OCI-LY7 (cell line): ENCODE data around the gene SHC1.

ENCODE experiments used
- EZH2phosphoT487 ChIP-seq: fragments of 200-600 bp; sonication (generic); IDR thresholded peaks from 2 replicates; pipeline ENCODE4 v1.6.1; 2018; ENCODE audit warnings: low read depth, borderline replicate concordance, mild to moderate bottlenecking, mixed run types, antibody characterized with exemption, low read length, moderate library complexity, mixed read lengths
- TF ChIP-seq, protein P1 (sequence below): fragments of 200-600 bp; sonication (generic); conservative IDR thresholded peaks from 2 replicates; pipeline ENCODE4 v1.5.1; 2014; ENCODE audit warnings: mild to moderate bottlenecking, antibody characterized with exemption, low read length, moderate library complexity, mixed read lengths

DNA sequence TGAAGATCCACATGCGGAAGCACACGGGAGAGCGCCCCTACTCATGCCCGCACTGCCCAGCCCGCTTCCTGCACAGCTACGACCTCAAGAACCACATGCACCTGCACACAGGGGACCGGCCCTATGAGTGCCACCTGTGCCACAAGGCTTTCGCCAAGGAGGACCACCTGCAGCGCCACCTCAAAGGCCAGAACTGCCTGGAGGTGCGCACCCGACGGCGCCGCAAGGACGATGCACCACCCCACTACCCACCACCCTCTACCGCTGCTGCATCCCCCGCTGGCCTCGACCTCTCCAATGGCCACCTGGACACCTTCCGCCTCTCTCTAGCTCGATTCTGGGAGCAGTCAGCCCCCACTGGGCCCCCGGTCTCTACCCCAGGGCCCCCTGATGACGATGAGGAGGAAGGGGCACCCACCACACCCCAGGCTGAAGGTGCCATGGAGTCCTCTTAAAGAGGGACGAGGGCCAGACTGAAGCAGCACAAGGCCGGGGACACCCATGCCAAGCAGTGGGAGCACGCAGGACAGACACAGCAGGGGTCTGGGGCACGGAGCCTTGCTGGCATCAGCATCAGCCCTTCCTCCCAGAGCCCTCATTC lies 45.8 kb upstream of the SHC1 start:
- TF ChIP-seq, protein P1, sequence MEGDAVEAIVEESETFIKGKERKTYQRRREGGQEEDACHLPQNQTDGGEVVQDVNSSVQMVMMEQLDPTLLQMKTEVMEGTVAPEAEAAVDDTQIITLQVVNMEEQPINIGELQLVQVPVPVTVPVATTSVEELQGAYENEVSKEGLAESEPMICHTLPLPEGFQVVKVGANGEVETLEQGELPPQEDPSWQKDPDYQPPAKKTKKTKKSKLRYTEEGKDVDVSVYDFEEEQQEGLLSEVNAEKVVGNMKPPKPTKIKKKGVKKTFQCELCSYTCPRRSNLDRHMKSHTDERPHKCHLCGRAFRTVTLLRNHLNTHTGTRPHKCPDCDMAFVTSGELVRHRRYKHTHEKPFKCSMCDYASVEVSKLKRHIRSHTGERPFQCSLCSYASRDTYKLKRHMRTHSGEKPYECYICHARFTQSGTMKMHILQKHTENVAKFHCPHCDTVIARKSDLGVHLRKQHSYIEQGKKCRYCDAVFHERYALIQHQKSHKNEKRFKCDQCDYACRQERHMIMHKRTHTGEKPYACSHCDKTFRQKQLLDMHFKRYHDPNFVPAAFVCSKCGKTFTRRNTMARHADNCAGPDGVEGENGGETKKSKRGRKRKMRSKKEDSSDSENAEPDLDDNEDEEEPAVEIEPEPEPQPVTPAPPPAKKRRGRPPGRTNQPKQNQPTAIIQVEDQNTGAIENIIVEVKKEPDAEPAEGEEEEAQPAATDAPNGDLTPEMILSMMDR = peak; percentile 27; the same call in 1 of the 2 replicates
- no peak for TF ChIP-seq EZH2phosphoT487
